HG03521 (cell line): ENCODE results near the gene PPP2R2C.

Experiments used
- ATAC-seq: cut with Tn5 transposase; IDR thresholded peaks from one replicate; pipeline ENCODE4 v1.9.1; 2021; ENCODE audit warnings: mild to moderate bottlenecking, moderate library complexity; ENCODE audit not compliant: unreplicated experiment

Gene PPP2R2C

GRCh38 chr4:6404611-6405396 lies 67.6 kb downstream of the PPP2R2C start:
- no peak for ATAC-seq

GRCh38 chr4:6403400-6403685 lies 69.1 kb downstream of the PPP2R2C start:
- no peak for ATAC-seq

GRCh38 chr4:6402566-6403399 lies 69.6 kb downstream of the PPP2R2C start:
- ATAC-seq: no peak

DNA sequence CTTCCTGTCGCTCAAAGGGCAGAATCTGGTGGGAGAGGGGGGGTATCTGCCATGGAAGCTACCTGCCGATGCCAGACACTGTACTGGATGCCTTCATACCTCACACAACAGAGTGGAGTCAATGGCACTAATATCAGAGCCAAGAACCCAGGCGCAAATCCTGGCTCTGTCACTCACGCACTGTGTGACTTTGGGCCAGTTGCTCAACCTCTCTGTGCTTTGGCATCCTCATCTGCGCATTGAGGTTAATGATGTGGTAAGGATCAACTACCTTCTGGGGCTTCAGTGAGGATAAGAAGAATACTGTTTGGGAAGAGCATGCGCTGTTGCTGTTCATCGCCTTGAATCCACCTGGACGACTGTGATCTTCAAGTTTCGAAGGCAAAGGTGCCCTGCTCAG lies 70.6 kb downstream of the PPP2R2C start:
- ATAC-seq: no peak

- no peak for ATAC-seq
Measured at GRCh38 chr4:6396696-6397236, 75.6 kb downstream of the PPP2R2C start.

GRCh38 chr4:6395466-6396228 lies 76.8 kb downstream of the PPP2R2C start:
- ATAC-seq: no peak

DNA sequence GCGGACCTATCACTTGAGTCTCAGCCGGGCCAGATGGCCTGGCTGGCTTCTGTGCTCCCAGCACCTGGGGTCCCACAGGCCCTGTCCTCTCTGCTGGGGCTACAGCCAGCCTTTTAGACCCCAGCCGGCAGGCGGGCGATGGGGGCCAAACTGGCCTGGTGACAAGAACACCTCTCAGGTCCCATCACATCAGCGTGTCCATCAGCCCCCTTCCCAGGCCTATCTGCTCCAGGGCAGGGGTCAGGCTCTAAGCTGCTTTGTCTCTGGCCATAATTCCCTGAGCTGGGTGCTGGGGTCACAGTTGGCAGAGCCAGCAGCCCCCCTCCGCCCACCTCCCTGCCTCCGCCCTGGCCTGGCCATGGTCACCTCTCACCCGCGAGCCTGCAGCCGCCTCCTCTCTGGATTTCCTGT lies 77.7 kb downstream of the PPP2R2C start:
- no peak for ATAC-seq

DNA sequence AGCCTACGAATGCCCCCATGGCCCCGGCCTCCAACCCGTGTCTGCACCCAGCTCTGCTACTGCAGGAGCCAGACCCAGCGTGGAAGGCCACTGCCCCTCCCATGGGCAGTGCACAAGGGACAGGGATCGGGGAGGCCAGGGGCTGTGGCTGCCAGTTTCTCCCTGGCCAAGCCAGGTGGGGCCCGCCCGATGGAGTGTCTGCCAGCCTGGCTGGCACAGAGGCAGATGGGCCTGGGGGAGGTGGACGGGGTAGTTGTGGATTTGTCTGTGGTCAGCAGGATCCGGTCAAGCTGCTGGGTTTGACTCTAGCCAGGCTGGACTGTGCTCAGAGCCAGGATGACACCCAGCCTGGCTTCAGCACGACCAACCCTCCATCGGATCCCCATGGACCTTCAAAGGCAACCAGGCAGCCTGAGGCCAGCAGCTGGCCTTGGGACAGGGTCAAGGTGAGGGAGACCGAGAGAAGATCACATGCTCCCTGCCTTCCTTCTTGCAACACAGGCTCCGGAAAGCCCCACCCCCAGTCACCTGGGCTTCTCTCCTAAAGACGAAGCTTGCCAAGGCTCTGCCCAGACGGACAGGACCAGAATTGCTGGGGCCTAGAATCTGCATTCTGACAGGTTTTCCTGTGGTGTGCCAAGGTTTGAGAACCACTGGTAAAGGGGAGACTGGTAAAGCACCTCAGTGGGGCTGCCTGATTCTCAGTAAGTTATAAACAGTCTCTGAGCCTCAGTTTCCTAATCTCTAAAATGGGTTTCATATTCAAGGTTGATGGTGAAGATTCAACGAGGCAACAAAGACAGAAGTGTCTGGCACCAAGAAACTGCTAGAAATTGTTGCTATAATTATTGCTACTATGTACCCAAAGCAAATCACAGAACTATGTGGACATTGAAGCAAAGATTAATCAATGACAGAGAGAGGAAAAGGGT lies 78.6 kb downstream of the PPP2R2C start:
- no peak for ATAC-seq

- ATAC-seq: no peak
Measured at GRCh38 chr4:6393066-6393465, 79.3 kb downstream of the PPP2R2C start.

DNA sequence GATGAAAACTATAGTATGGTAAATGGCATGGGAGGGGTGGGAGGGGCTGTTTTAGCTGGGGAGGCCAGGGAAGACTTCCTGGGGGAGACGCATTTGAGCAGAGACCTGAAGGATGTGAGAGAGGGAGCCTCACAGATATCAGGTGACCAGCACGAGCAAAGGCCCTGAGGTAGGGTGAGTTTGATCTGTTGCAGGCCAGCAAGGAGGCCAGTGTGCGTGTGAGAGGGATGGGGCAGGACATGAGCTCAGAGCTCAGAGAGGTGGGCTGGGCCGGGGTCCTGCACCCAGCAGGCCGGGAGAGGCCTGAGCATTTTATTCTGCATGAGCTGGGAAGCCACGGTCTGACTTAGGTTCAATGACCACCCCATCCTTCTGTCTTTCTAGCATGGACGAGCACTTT lies 80.0 kb downstream of the PPP2R2C start:
- ATAC-seq: no peak

GRCh38 chr4:6391852-6392188 lies 80.6 kb downstream of the PPP2R2C start:
- ATAC-seq: no peak

- no peak for ATAC-seq
Measured at GRCh38 chr4:6391186-6391851, 81.1 kb downstream of the PPP2R2C start.

GRCh38 chr4:6390356-6390755 lies 82.1 kb downstream of the PPP2R2C start:
- ATAC-seq: no peak

DNA sequence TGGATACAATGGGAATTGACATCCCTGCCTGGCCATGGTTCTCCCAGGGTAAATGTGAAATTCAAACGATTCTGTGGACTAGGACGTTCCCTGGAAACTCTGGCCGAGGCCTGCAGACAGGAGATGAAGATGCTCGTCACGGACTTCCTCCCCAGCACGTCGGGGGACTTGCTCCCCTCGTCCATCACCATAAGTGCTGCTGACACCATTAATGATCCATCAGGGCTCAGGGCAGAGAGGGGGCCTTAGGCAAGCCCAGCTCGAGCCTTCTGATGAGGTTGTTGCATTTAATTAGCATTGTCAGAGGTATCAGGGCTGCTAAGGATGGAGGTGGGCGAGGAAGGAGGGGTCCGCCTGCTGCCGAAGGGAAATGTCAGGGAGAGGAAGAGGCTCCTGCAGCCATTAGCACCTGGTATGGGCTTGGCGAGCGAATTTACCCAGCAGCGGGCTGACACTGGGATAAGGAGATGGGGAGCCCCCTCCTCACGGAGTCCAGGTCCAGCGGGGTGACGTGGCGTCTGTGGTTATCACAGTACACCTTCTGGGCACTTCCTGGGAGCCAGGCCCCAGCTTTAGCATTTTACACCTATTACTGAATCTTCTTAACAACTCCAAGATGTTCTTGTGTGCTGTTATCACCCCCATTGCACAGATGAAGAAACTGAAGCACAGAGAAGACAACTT lies 83.1 kb downstream of the PPP2R2C start:
- ATAC-seq: no peak

DNA sequence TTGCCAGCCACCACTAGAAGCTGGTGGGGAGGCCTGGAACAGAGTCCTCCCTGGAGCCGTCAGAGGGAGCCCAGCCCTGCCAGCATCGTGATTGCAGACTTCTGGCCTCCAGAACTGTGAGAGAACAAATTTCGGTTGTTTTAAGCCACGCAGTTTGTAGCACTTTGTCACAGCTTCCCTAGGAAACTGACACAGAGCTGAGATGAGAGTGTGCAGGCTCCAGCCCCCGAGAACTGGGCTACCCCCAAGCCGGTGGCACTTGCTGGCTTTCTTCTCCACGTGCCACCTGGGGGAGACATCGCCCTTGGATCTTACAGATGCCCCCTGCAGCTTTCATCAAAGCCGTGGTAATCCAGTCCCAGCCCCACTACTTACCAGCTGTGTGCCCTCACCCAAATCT lies 83.7 kb downstream of the PPP2R2C start:
- ATAC-seq: no peak

GRCh38 chr4:6387946-6388345 lies 84.5 kb downstream of the PPP2R2C start:
- no peak for ATAC-seq

DNA sequence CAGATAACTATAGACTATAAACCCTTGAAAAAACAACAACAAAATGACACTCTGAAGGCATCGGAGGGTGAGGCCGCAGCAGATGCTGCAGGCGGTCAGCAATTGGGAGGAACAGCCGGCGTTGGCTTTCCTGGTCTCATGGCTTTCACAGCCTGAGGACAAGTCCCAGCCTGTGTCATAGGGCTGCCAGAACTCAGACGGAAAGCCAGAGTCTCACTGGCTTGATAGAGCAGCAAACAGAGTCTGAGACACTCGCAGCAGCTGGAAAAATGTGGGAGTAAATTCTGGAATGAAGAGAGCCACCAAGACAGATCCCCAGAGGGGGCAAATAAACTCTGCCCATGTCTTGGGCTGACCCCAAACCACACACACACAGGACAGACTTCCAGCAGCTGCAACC lies 86.3 kb downstream of the PPP2R2C start:
- no peak for ATAC-seq

DNA sequence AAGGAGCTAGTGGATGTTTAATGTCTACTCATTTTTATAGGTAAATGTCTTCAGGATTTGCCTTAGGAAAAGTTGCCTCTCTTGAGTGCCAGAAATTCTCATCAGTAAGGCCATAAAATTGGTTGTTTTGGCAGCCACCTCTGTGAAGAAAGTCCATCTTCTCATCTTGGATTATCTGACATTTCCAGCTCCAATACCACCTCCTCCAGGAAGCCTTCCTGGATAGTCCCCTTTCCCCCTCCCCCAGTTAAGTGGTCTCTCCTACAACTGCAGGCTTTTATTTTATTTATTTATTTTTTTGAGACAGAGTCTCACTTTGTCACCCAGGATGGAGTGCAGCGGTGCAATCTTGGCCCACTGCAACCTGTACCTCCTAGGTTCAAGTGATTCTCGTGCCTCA lies 87.1 kb downstream of the PPP2R2C start:
- ATAC-seq: no peak

- no peak for ATAC-seq
Measured at GRCh38 chr4:6384541-6384940, 87.9 kb downstream of the PPP2R2C start.
